Measurements from ENCODE around the gene ASB16. TPM values are rescaled to one million over a fixed set of nuclear protein-coding genes. Genes with fewer than 3 reads are reported as not detected.
A peak's percentile ranks its signal among the peaks of the same experiment; 100 is the strongest.

Gene ASB16
- not detected for polyA plus RNA-seq (2013, experiment 1 of 2)
- polyA plus RNA-seq (2013, experiment 2 of 2) = not detected

- Histone ChIP-seq H3K4me2 (ENCODE audit: low read length) (no peak within 1 kb of the TSS), H3K79me1 (ENCODE audit: low read length) (no peaks in the 10 kb centered on the region), H3K56ac (ENCODE audit: low read length) (peak within 1 kb of the TSS; percentile 42), H3K27ac (ENCODE audit: low read depth, low read length) (no peak within 1 kb of the TSS), H2BK120ac (ENCODE audit: low read depth, low read length) (no peak within 1 kb of the TSS), H3K18ac (ENCODE audit: low read length) (no peak within 1 kb of the TSS), H2BK15ac (replicated peaks; ENCODE audit: low read depth) (no peak within 1 kb of the TSS), H4K5ac (ENCODE audit: low read length) (no peak within 1 kb of the TSS), H3K36me3 (ENCODE audit: control insufficient read depth, insufficient read depth, low read length) (no peaks in the 10 kb centered on the region), H3K9ac (ENCODE audit: low read length) (peak within 1 kb of the TSS; percentile 44), H2BK5ac (ENCODE audit: low read length) (no peak within 1 kb of the TSS), H4K8ac (ENCODE audit: low read depth, low read length) (no peak within 1 kb of the TSS), H3K27me3 (ENCODE audit: insufficient read depth, low read length, poor library complexity) (no peaks in the 10 kb centered on the region), H3K4ac (ENCODE audit: low read depth, low read length) (no peak within 1 kb of the TSS), H3K4me1 (ENCODE audit: control insufficient read depth, low read depth, low read length) (no peaks in the 10 kb centered on the region), H3K79me2 (ENCODE audit: control insufficient read depth, insufficient read depth, low read length) (no peaks in the 10 kb centered on the region), H3K23ac (ENCODE audit: low read length) (no peak within 1 kb of the TSS), H2AK5ac (ENCODE audit: low read length) (no peak within 1 kb of the TSS), H3K4me3 (ENCODE audit: low read length) (no peak within 1 kb of the TSS)
- no CpG with 5 or more reads among the region's 21 CpGs for WGBS (ENCODE audit: extremely low coverage, insufficient coverage, low lambda C conversion rate)
- peak; percentile 31 for DNase-seq
Observed at GRCh38 chr17:44170499-44171201, at the start of gene ASB16. TSS of gene ASB16 (plus strand) at chr17:44170704. CDS start at chr17:44170790, 86 bp downstream.

- peak overlapping the region; percentile 12 for H3K9ac ChIP-seq (ENCODE audit: low read length)
- WGBS (ENCODE audit: extremely low coverage, insufficient coverage, low lambda C conversion rate) = no CpG with 5 or more reads among the region's 9 CpGs
- H3K4me2 ChIP-seq (ENCODE audit: low read length) = peak overlapping the region; percentile 18
- peaks cover 25% of the 10 kb centered on the region for H3K79me1 ChIP-seq (ENCODE audit: low read length)
- H2BK5ac ChIP-seq (ENCODE audit: low read length) = no peak overlapping the region
- no peak overlapping the region for H3K27ac ChIP-seq (ENCODE audit: low read depth, low read length)
- H3K56ac ChIP-seq (ENCODE audit: low read length) = peak overlapping the region; percentile 65
- no peak overlapping the region for H3K18ac ChIP-seq (ENCODE audit: low read length)
- H3K4ac ChIP-seq (ENCODE audit: low read depth, low read length) = no peak overlapping the region
- H2AK5ac ChIP-seq (ENCODE audit: low read length) = no peak overlapping the region
- no peak overlapping the region for H2BK120ac ChIP-seq (ENCODE audit: low read depth, low read length)
- peaks cover 26% of the 10 kb centered on the region for H3K79me2 ChIP-seq (ENCODE audit: control insufficient read depth, insufficient read depth, low read length)
- no peak overlapping the region for H4K8ac ChIP-seq (ENCODE audit: low read depth, low read length)
- DNase-seq = no peak
- H3K36me3 ChIP-seq (ENCODE audit: control insufficient read depth, insufficient read depth, low read length) = no peaks in the 10 kb centered on the region
- no peak overlapping the region for H2BK15ac ChIP-seq (replicated peaks; ENCODE audit: low read depth)
- peaks cover 16% of the 10 kb centered on the region for H3K4me1 ChIP-seq (ENCODE audit: control insufficient read depth, low read depth, low read length)
- no peak overlapping the region for H3K23ac ChIP-seq (ENCODE audit: low read length)
- H3K4me3 ChIP-seq (ENCODE audit: low read length) = no peak overlapping the region
- no peaks in the 10 kb centered on the region for H3K27me3 ChIP-seq (ENCODE audit: insufficient read depth, low read length, poor library complexity)
- H4K5ac ChIP-seq (ENCODE audit: low read length) = no peak overlapping the region
Observed at GRCh38 chr17:44120851-44121605, 49.5 kb upstream of the ASB16 start.

GRCh38 chr17:44121997-44122815 is 48.3 kb upstream of the ASB16 start:
- DNase-seq = no peak
- H3K27ac ChIP-seq (ENCODE audit: low read depth, low read length) = no peak overlapping the region

GRCh38 chr17:44122816-44123355 is 47.6 kb upstream of the ASB16 start:
- WGBS (ENCODE audit: extremely low coverage, insufficient coverage, low lambda C conversion rate) = no CpG with 5 or more reads among the region's 32 CpGs
- Histone ChIP-seq H4K5ac (ENCODE audit: low read length) (no peak overlapping the region), H2BK15ac (replicated peaks; ENCODE audit: low read depth) (no peak overlapping the region), H3K9ac (ENCODE audit: low read length) (peak overlapping the region; percentile 80), H3K18ac (ENCODE audit: low read length) (peak overlapping the region; percentile 77), H2BK120ac (ENCODE audit: low read depth, low read length) (peak overlapping the region; percentile 11), H3K4me1 (ENCODE audit: control insufficient read depth, low read depth, low read length) (peaks cover 14% of the 10 kb centered on the region), H3K36me3 (ENCODE audit: control insufficient read depth, insufficient read depth, low read length) (no peaks in the 10 kb centered on the region), H3K4me3 (ENCODE audit: low read length) (peak overlapping the region; percentile 70), H3K79me2 (ENCODE audit: control insufficient read depth, insufficient read depth, low read length) (peaks cover 23% of the 10 kb centered on the region), H2AK5ac (ENCODE audit: low read length) (no peak overlapping the region), H3K79me1 (ENCODE audit: low read length) (peaks cover 18% of the 10 kb centered on the region), H3K23ac (ENCODE audit: low read length) (no peak overlapping the region), H3K56ac (ENCODE audit: low read length) (peak overlapping the region; percentile 89), H4K8ac (ENCODE audit: low read depth, low read length) (no peak overlapping the region), H3K27me3 (ENCODE audit: insufficient read depth, low read length, poor library complexity) (no peaks in the 10 kb centered on the region), H2BK5ac (ENCODE audit: low read length) (no peak overlapping the region), H3K4me2 (ENCODE audit: low read length) (peak overlapping the region; percentile 77), H3K27ac (ENCODE audit: low read depth, low read length) (peak overlapping the region; percentile 41), H3K4ac (ENCODE audit: low read depth, low read length) (peak overlapping the region; percentile 4)
- peak; percentile 65 for DNase-seq

More at GRCh38 chr17:44121997-44122815, 48.3 kb upstream of the ASB16 start:
- no peak overlapping the region for H4K5ac ChIP-seq (ENCODE audit: low read length)
- no peak overlapping the region for H3K18ac ChIP-seq (ENCODE audit: low read length)
- no peak overlapping the region for H2BK5ac ChIP-seq (ENCODE audit: low read length)
- no CpG with 5 or more reads among the region's 1 CpG for WGBS (ENCODE audit: extremely low coverage, insufficient coverage, low lambda C conversion rate)
- H3K79me2 ChIP-seq (ENCODE audit: control insufficient read depth, insufficient read depth, low read length) = peaks cover 24% of the 10 kb centered on the region
- H3K4ac ChIP-seq (ENCODE audit: low read depth, low read length) = no peak overlapping the region
- no peak overlapping the region for H4K8ac ChIP-seq (ENCODE audit: low read depth, low read length)
- H3K27me3 ChIP-seq (ENCODE audit: insufficient read depth, low read length, poor library complexity) = no peaks in the 10 kb centered on the region
- H3K23ac ChIP-seq (ENCODE audit: low read length) = no peak overlapping the region
- peak overlapping the region; percentile 89 for H3K56ac ChIP-seq (ENCODE audit: low read length)
- H3K79me1 ChIP-seq (ENCODE audit: low read length) = peaks cover 23% of the 10 kb centered on the region
- peak overlapping the region; percentile 80 for H3K9ac ChIP-seq (ENCODE audit: low read length)
- no peak overlapping the region for H2BK120ac ChIP-seq (ENCODE audit: low read depth, low read length)
- H3K4me1 ChIP-seq (ENCODE audit: control insufficient read depth, low read depth, low read length) = peaks cover 15% of the 10 kb centered on the region
- H2BK15ac ChIP-seq (replicated peaks; ENCODE audit: low read depth) = no peak overlapping the region
- peak overlapping the region; percentile 72 for H2AK5ac ChIP-seq (ENCODE audit: low read length)
- peak overlapping the region; percentile 70 for H3K4me3 ChIP-seq (ENCODE audit: low read length)
- H3K4me2 ChIP-seq (ENCODE audit: low read length) = peak overlapping the region; percentile 77
- H3K36me3 ChIP-seq (ENCODE audit: control insufficient read depth, insufficient read depth, low read length) = no peaks in the 10 kb centered on the region

- H3K36me3 ChIP-seq (ENCODE audit: control insufficient read depth, insufficient read depth, low read length) = no peaks in the 10 kb centered on the region
- peak within 1 kb of the TSS; percentile 11 for H2BK120ac ChIP-seq (ENCODE audit: low read depth, low read length)
- no peaks in the 10 kb centered on the region for H3K27me3 ChIP-seq (ENCODE audit: insufficient read depth, low read length, poor library complexity)
- no CpG with 5 or more reads among the region's 78 CpGs for WGBS (ENCODE audit: extremely low coverage, insufficient coverage, low lambda C conversion rate)
- peak within 1 kb of the TSS; percentile 77 for H3K18ac ChIP-seq (ENCODE audit: low read length)
- H2BK15ac ChIP-seq (replicated peaks; ENCODE audit: low read depth) = no peak within 1 kb of the TSS
- peaks cover 13% of the 10 kb centered on the region for H3K79me1 ChIP-seq (ENCODE audit: low read length)
- H3K4me1 ChIP-seq (ENCODE audit: control insufficient read depth, low read depth, low read length) = peaks cover 14% of the 10 kb centered on the region
- H4K5ac ChIP-seq (ENCODE audit: low read length) = no peak within 1 kb of the TSS
- peak within 1 kb of the TSS; percentile 90 for H3K56ac ChIP-seq (ENCODE audit: low read length)
- no peak within 1 kb of the TSS for H2AK5ac ChIP-seq (ENCODE audit: low read length)
- H3K4me2 ChIP-seq (ENCODE audit: low read length) = peak within 1 kb of the TSS; percentile 77
- peak within 1 kb of the TSS; percentile 83 for H3K23ac ChIP-seq (ENCODE audit: low read length)
- H3K4me3 ChIP-seq (ENCODE audit: low read length) = peak within 1 kb of the TSS; percentile 70
- peak; percentile 97 for DNase-seq
- peak within 1 kb of the TSS; percentile 64 for H2BK5ac ChIP-seq (ENCODE audit: low read length)
- H3K9ac ChIP-seq (ENCODE audit: low read length) = peak within 1 kb of the TSS; percentile 80
- peak within 1 kb of the TSS; percentile 46 for H3K4ac ChIP-seq (ENCODE audit: low read depth, low read length)
- H4K8ac ChIP-seq (ENCODE audit: low read depth, low read length) = no peak within 1 kb of the TSS
- H3K79me2 ChIP-seq (ENCODE audit: control insufficient read depth, insufficient read depth, low read length) = peaks cover 21% of the 10 kb centered on the region
- peak within 1 kb of the TSS; percentile 41 for H3K27ac ChIP-seq (ENCODE audit: low read depth, low read length)
Observed at GRCh38 chr17:44123356-44124117, 47.0 kb upstream of the ASB16 start, which contains the start of gene HDAC5. TSS of gene HDAC5 (minus strand) at chr17:44123641. CDS start at chr17:44117515, 6,126 bp downstream.

Data from mesendoderm (in vitro differentiated cells).